GM12892 (cell line): Measurements from ENCODE around the gene DNAH10.

ENCODE experiments used
- DNase-seq: peaks from one replicate; pipeline ENCODE4 v3.0.0; 2011; ENCODE audit not compliant: insufficient read length
- FAIRE-seq: peaks from 2 replicates; lab custom pipeline; 2011; peaks lifted over from hg19 to GRCh38; lab: Jason Lieb, UNC
- POLR2A ChIP-seq: IDR thresholded peaks from 2 replicates; pipeline ENCODE4 v1.6.1; 2011; ENCODE audit warnings: low read depth, low read length, control low read depth
- POLR2AphosphoS5 ChIP-seq: IDR thresholded peaks from 2 replicates; pipeline ENCODE4 v1.6.1; 2011; ENCODE audit warnings: low read depth, low read length, control low read depth
- TAF1 ChIP-seq: IDR thresholded peaks from 2 replicates; pipeline ENCODE4 v1.6.1; 2011; ENCODE audit warnings: low read depth, mild to moderate bottlenecking, control low read depth, low read length, borderline replicate concordance

The DNAH10 gene

GRCh38 chr12:123879101-123879500, 117.0 kb downstream of the DNAH10 start:
- DNase-seq: no peak

GRCh38 chr12:123879691-123880090, 117.6 kb downstream of the DNAH10 start:
- TF ChIP-seq POLR2AphosphoS5: no peak
- TF ChIP-seq POLR2A: no peak
- TF ChIP-seq TAF1: no peak
- FAIRE-seq (no peak), DNase-seq (no peak)

More at GRCh38 chr12:123879101-123879500, 117.0 kb downstream of the DNAH10 start:
- no peak for FAIRE-seq
- TF ChIP-seq POLR2AphosphoS5: no peak
- TF ChIP-seq TAF1: no peak
- no peak for TF ChIP-seq POLR2A

DNA sequence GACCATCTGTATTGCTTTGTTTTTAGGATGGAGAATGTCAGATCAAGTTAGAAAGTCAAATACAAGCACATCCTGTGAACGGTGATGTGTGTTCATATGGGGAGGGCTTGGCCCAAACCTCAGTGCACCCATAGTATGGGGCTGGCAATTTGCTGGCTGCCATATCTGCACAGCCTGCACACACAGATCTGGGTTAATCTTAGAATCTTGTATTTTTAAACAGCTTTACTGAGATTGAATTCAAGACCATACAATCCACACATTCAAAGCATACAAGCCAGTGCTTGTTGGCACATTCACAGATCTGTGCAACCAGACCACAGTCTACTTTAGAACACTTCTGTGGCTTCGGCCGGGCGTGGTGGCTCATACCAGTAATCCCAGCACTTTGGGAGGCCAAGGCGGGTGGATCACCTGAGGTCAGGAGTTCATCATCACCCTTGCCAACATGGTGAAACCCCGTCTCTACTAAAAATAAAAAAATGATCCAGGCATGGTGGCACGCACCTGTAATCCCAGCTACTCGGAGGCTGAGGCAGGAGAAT, 120.1 kb downstream of the DNAH10 start:
- no peak for TF ChIP-seq TAF1
- no peak for TF ChIP-seq POLR2AphosphoS5
- TF ChIP-seq POLR2A: no peak
- FAIRE-seq (no peak), DNase-seq (no peak)

DNA sequence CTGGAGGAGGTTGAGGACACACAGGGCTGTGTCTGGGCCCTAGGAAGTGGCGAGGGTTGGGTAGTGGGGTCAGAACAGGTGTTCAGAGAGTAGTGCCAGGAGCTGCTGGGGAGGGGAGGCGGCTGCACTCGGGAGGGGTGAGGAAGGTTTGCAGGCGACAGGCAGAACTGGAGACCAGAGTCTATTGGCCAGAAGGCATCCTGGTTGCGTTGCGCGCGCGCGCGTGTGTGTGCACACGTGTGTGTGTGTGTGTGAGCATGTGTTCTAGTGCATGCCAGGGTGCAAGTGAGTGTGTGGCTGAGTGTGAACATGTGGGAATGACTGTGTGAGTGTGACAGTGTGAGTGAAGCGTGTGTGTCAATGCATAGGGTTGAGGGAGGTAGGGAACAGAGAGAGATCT, 124.2 kb downstream of the DNAH10 start:
- FAIRE-seq: no peak

GRCh38 chr12:123886931-123887582, 125.0 kb downstream of the DNAH10 start:
- FAIRE-seq (no peak), DNase-seq (no peak)
- TF ChIP-seq POLR2AphosphoS5: no peak
- no peak for TF ChIP-seq TAF1
- no peak for TF ChIP-seq POLR2A

More for the DNA sequence above, 124.2 kb downstream of the DNAH10 start:
- DNase-seq: no peak
- TF ChIP-seq POLR2A: no peak
- no peak for TF ChIP-seq POLR2AphosphoS5
- TF ChIP-seq TAF1: no peak

DNA sequence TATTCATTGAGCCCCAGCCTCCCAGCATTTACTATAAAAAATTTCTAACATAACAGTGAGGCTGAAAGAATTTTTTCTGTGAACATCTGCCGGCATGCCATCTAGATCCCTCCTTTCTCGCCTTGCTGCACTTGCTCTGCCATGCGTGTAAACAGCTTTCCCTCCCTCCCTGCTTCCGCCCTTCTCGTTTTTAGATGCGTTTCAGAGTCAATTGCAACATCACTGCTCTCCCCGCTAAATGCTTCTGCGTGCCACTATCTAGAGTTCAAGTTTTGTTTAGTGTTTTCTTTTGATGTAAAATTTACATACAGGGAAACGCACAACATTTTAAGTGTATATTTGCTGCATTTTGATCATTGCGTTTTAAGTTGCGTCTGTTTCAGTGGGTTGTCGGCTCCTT, 126.9 kb downstream of the DNAH10 start:
- no peak for FAIRE-seq
- DNase-seq: no peak

DNA sequence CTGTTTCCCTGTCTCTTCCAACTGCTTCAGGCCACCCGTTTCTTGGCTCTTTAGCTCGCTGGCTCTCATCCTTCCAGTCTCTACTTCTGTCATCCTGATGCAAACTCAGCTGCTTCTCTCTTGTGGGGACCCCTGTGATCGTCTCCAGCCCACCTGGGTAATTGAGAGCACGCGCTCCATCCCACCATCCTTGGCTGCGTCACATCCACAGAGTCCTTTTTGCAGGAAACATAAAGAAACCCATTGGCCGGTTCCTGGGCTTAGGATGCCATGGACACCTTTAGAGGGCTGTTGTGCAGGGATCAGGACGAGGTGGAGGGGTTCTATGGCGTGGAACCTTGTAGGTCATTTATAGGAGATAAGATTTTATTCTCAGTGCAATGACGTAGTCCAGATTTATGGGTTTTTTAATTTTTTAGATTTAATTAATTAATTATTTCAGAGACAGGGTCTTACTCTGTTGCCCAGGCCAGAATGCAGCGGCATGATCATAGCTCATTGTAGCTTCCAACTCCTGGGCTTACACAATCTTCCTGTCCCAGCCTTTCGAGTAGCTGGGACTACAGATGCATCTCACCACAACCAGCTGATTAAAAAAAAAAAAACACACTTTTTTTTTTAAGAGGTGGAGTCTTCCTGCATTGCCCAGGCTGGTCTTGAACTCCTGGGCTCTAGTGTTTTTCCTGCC, 127.9 kb downstream of the DNAH10 start:
- TF ChIP-seq POLR2AphosphoS5 (no peak), POLR2A (no peak), TAF1 (no peak)
- FAIRE-seq: no peak
- no peak for DNase-seq

More for the DNA sequence above, 126.9 kb downstream of the DNAH10 start:
- TF ChIP-seq POLR2AphosphoS5: no peak
- TF ChIP-seq POLR2A: no peak
- TF ChIP-seq TAF1: no peak

DNA sequence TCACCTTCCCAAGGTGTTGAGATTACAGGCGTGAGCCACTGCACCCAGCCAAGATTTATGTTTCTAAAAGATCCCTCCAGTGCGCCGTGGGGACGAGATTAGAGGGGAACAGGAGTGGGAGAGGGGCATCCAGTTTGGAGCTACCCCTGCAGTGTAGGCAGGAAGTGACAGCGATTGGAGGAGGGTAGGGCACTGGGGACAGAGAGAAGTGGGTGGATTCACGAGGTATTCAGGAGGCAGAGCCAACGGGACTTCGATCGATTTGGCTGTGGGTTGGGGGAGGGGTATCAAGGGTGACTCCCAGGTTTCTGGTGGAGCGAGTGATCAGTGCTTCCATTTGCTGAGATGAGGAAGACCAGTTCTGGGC, 128.4 kb downstream of the DNAH10 start:
- TF ChIP-seq TAF1 (no peak), POLR2AphosphoS5 (no peak), POLR2A (no peak)
- DNase-seq (no peak), FAIRE-seq (no peak)

DNA sequence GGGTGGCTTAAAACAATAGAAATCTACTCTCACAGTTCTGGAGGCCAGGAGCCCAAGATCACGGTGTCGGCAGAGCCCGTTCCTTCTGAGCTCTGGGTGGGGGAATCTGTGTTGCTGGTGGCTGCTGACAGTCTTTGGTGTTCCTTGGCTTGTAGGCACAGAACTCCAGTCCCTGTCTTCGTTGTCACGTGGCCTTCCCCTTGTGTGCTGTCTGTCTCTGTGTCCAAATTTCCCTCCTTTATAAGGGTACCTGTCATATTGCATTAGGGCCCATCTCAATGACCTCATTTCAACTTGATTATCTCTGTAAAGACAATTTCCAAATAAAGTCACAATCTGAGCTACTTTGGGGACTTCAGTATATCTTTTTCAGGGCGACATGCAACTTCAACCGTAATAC, 128.9 kb downstream of the DNAH10 start:
- FAIRE-seq (no peak), DNase-seq (no peak)
- TF ChIP-seq POLR2A (no peak), POLR2AphosphoS5 (no peak), TAF1 (no peak)

- no peak for FAIRE-seq
- DNase-seq: no peak
- TF ChIP-seq POLR2A (no peak), TAF1 (no peak), POLR2AphosphoS5 (no peak)
Measured at GRCh38 chr12:123891516-123892179, 129.5 kb downstream of the DNAH10 start.

DNA sequence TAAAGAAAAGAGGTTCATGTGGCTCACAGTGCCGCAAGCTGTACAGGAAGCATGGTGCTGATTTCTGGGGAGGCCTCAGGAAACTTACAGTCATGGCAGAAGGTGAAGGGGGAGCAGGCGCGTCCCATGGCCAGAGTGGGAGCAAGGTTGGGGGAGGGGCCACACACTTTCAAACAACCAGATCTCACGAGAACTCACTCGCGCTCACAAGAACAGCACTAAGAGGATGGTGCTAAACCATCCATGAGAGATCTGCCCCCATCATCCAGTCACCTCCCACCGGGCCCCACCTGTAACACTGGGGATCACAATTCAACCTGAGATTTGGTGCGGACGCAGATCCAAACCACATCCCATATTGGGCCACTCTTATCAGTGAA, 130.1 kb downstream of the DNAH10 start:
- TF ChIP-seq POLR2AphosphoS5 (no peak), POLR2A (no peak), TAF1 (no peak)
- DNase-seq (no peak), FAIRE-seq (no peak)

- DNase-seq (no peak), FAIRE-seq (no peak)
- TF ChIP-seq POLR2A: no peak
- TF ChIP-seq POLR2AphosphoS5: no peak
- no peak for TF ChIP-seq TAF1
Measured at GRCh38 chr12:123892853-123893252, 130.8 kb downstream of the DNAH10 start.

DNA sequence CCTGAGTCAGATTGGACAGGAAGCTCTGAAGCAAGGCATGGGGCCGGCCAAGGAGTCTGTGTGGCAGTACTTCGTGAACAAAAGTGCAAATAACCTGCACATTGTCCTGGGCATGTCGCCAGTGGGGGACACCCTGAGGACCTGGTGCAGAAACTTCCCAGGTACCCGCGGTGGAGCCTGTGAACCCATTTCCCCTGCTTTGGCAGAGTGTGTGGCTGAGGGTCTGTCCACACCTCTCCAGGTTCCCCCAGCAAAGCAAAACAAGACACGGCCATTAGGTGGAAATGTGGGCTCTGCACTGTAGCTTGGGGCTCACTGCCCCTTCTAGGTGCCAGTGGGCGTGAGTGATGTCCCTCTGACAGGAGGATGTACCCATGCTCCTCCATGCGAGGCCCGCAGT, 131.2 kb downstream of the DNAH10 start:
- FAIRE-seq (no peak), DNase-seq (no peak)
- TF ChIP-seq POLR2AphosphoS5: no peak
